ENCODE results near the gene CCDC150. TPM values are rescaled to one million over a fixed set of nuclear protein-coding genes. Genes with fewer than 3 reads are reported as not detected.

CCDC150 gene
- total RNA-seq, 1 experiment from 2014 or later = 38.0 TPM

DNA sequence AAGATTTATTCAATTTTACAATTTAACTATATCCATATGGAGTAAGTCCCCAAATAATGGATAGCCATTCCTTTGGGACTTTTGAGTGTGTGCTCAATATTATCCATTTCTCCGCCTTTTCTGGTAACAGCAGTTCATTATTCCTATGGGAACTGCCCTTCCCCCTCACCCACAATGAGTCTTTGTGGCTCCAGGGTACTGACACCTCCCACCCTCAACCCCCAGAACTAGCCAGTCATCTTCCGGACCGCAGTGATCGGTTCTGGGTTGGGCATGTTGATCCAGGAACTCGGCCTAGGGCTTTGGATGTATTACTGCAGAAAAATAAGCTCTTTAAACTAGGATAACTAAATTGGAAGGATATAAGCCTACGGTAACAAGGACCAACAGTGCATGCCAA, 45.4 kb upstream of the CCDC150 start:
- Histone ChIP-seq H3K27ac (ENCODE audit: low read depth, low read length, poor library complexity, severe bottlenecking) (no peak overlapping the region), H3K9me3 (ENCODE audit: low read depth, low read length, poor library complexity, severe bottlenecking) (no peaks in the 10 kb centered on the region), H3K4me1 (ENCODE audit: insufficient read depth, low read length, poor library complexity, severe bottlenecking) (no peaks in the 10 kb centered on the region), H3K4me3 (ENCODE audit: low read depth, low read length, poor library complexity, severe bottlenecking) (no peak overlapping the region), H3K27me3 (replicated peaks; ENCODE audit: insufficient read depth, low read depth, low read length, poor library complexity) (peaks cover 18% of the 10 kb centered on the region), H3K36me3 (ENCODE audit: insufficient read depth, low read length, poor library complexity, severe bottlenecking) (no peaks in the 10 kb centered on the region)
- no TSS peak for BruUV-seq (replicated peaks)
- TF ChIP-seq, protein P1, sequence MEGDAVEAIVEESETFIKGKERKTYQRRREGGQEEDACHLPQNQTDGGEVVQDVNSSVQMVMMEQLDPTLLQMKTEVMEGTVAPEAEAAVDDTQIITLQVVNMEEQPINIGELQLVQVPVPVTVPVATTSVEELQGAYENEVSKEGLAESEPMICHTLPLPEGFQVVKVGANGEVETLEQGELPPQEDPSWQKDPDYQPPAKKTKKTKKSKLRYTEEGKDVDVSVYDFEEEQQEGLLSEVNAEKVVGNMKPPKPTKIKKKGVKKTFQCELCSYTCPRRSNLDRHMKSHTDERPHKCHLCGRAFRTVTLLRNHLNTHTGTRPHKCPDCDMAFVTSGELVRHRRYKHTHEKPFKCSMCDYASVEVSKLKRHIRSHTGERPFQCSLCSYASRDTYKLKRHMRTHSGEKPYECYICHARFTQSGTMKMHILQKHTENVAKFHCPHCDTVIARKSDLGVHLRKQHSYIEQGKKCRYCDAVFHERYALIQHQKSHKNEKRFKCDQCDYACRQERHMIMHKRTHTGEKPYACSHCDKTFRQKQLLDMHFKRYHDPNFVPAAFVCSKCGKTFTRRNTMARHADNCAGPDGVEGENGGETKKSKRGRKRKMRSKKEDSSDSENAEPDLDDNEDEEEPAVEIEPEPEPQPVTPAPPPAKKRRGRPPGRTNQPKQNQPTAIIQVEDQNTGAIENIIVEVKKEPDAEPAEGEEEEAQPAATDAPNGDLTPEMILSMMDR (conservative IDR thresholded peaks at IDR 0.05; ENCODE audit: low read depth, low read length) = no peak
- no peak for TF ChIP-seq EZH2 (IDR thresholded peaks at IDR 0.05; ENCODE audit: borderline replicate concordance, low read depth, low read length, poor library complexity, severe bottlenecking)
- intact Hi-C loops (cut with micrococcal nuclease; ENCODE audit: unreplicated experiment) = no loop called here
- no peak for DNase-seq (ENCODE audit: low spot score)
- ChIA-PET POLR2A (ENCODE audit: low non-redundant PET) (no interaction called here), CTCF (no interaction called here)

DNA sequence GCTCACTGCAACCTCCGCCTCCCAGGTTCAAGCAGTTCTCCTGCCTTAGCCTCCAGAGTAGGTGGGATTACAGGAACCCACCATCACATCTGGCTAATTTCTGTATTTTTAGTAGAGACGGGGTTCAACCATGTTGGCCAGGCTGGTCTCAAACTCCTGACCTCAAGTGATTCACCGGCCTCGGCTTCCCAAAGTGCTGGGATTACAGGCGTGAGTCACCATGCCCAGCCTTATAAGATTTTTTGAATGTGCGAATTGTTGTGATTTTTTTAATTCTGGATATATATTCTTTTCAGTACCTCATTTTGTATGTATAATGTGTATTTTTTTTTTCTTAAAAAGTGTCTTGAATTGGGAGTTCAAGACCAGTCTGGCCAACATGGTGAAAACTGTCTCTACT, 42.0 kb upstream of the CCDC150 start:
- Histone ChIP-seq H3K4me3 (ENCODE audit: low read depth, low read length, poor library complexity, severe bottlenecking) (no peak overlapping the region), H3K27me3 (replicated peaks; ENCODE audit: insufficient read depth, low read depth, low read length, poor library complexity) (peaks cover 14% of the 10 kb centered on the region), H3K4me1 (ENCODE audit: insufficient read depth, low read length, poor library complexity, severe bottlenecking) (no peaks in the 10 kb centered on the region), H3K36me3 (ENCODE audit: insufficient read depth, low read length, poor library complexity, severe bottlenecking) (no peaks in the 10 kb centered on the region), H3K27ac (ENCODE audit: low read depth, low read length, poor library complexity, severe bottlenecking) (no peak overlapping the region), H3K9me3 (ENCODE audit: low read depth, low read length, poor library complexity, severe bottlenecking) (no peaks in the 10 kb centered on the region)
- DNase-seq (ENCODE audit: low spot score) = no peak
- intact Hi-C loops (cut with micrococcal nuclease; ENCODE audit: unreplicated experiment) = no loop called here
- CTCF ChIA-PET = no interaction called here
- no TSS peak for BruUV-seq (replicated peaks)
- POLR2A ChIA-PET (ENCODE audit: low non-redundant PET) = no interaction called here
- TF ChIP-seq, protein P1 (conservative IDR thresholded peaks at IDR 0.05; ENCODE audit: low read depth, low read length) = no peak
- TF ChIP-seq EZH2 (IDR thresholded peaks at IDR 0.05; ENCODE audit: borderline replicate concordance, low read depth, low read length, poor library complexity, severe bottlenecking) = no peak

GRCh38 chr2:196598412-196598811, 41.1 kb upstream of the CCDC150 start:
- no peak for DNase-seq (ENCODE audit: low spot score)
- Histone ChIP-seq H3K4me3 (ENCODE audit: low read depth, low read length, poor library complexity, severe bottlenecking) (no peak overlapping the region), H3K27me3 (replicated peaks; ENCODE audit: insufficient read depth, low read depth, low read length, poor library complexity) (peaks cover 13% of the 10 kb centered on the region), H3K27ac (ENCODE audit: low read depth, low read length, poor library complexity, severe bottlenecking) (no peak overlapping the region), H3K4me1 (ENCODE audit: insufficient read depth, low read length, poor library complexity, severe bottlenecking) (no peaks in the 10 kb centered on the region), H3K9me3 (ENCODE audit: low read depth, low read length, poor library complexity, severe bottlenecking) (no peaks in the 10 kb centered on the region), H3K36me3 (ENCODE audit: insufficient read depth, low read length, poor library complexity, severe bottlenecking) (no peaks in the 10 kb centered on the region)
- TF ChIP-seq, protein P1 (conservative IDR thresholded peaks at IDR 0.05; ENCODE audit: low read depth, low read length) = no peak
- no peak for TF ChIP-seq EZH2 (IDR thresholded peaks at IDR 0.05; ENCODE audit: borderline replicate concordance, low read depth, low read length, poor library complexity, severe bottlenecking)
- intact Hi-C loops (cut with micrococcal nuclease; ENCODE audit: unreplicated experiment) = no loop called here
- CTCF ChIA-PET = no interaction called here
- POLR2A ChIA-PET (ENCODE audit: low non-redundant PET) = no interaction called here
- BruUV-seq (replicated peaks) = no TSS peak
